K562 (cell line): ENCODE measurements around the gene HINT3. TPM values are rescaled to one million over a fixed set of nuclear protein-coding genes. Genes with fewer than 3 reads are reported as not detected.
A peak's percentile ranks its signal among the peaks of the same experiment; 100 is the strongest.

ENCODE experiments used
- ADNP ChIP-seq: fragments of 200-800 bp; sonication (Bioruptor generic); IDR thresholded peaks from 2 replicates; pipeline ENCODE4 v1.6.1; 2016; ENCODE audit warnings: missing genetic modification characterization, missing compliant biosample characterization
- AFF1 ChIP-seq, 2 experiments: fragments of 450-650 bp; IDR thresholded peaks; 2 replicates each; pipeline ENCODE4 v1.6.1; 2018; ENCODE audit warnings: mild to moderate bottlenecking in 2 of 2, low read depth in 1 of 2; ENCODE audit not compliant: partially characterized antibody in 2 of 2
- ETS2 ChIP-seq: IDR thresholded peaks from 2 replicates; pipeline ENCODE4 v1.6.1; 2016; ENCODE audit warnings: borderline replicate concordance, missing genetic modification characterization, mild to moderate bottlenecking, moderate library complexity, missing compliant biosample characterization; ENCODE audit not compliant: poor library complexity, severe bottlenecking
- FOXK2 ChIP-seq, 2 experiments: fragments of 450-650 bp; IDR thresholded peaks in 1 of 2; conservative IDR thresholded peaks in 1 of 2; 2 replicates each; pipeline ENCODE4 v1.6.1; 2016; ENCODE audit warnings: low read depth in 2 of 2, mild to moderate bottlenecking in 1 of 2
- GATAD2A ChIP-seq: fragments of 450-650 bp; IDR thresholded peaks from 2 replicates; pipeline ENCODE4 v1.6.1; 2017
- GTF2F1 ChIP-seq: IDR thresholded peaks from 2 replicates; pipeline ENCODE4 v1.6.1; 2011; ENCODE audit warnings: low read depth, low read length, improper control_type of control experiment
- HBP1 ChIP-seq: fragments of 450-650 bp; formaldehyde crosslinking; IDR thresholded peaks from 2 replicates; pipeline ENCODE4 v1.4.0; 2022; ENCODE audit warnings: missing genetic modification characterization
- IRF9 ChIP-seq: fragments of 450-650 bp; IDR thresholded peaks from 2 replicates; pipeline ENCODE4 v1.6.1; 2016; ENCODE audit warnings: missing biosample characterization, missing genetic modification characterization
- JUN ChIP-seq, 2 experiments: sonication (generic) in 1 of 2; formaldehyde crosslinking in 1 of 2; IDR thresholded peaks; 2 replicates each; pipeline versions ENCODE4 v1.6.1 to v1.8.0; 2012 to 2022; ENCODE audit warnings: borderline replicate concordance in 2 of 2, mild to moderate bottlenecking in 2 of 2, improper control_type of control experiment in 1 of 2, low read depth in 1 of 2, low read length in 1 of 2, missing genetic modification reagents in 1 of 2
- MXI1 ChIP-seq: IDR thresholded peaks from 2 replicates; pipeline ENCODE4 v1.6.1; 2011; ENCODE audit warnings: low read depth, mild to moderate bottlenecking, improper control_type of control experiment, low read length
- NCOR1 ChIP-seq: fragments of 450-650 bp; IDR thresholded peaks from 2 replicates; pipeline ENCODE4 v1.6.1; 2016; ENCODE audit warnings: mild to moderate bottlenecking, moderate library complexity
- NR1H2 ChIP-seq: sonication (generic); formaldehyde crosslinking; IDR thresholded peaks from 2 replicates; pipeline ENCODE4 v1.4.0; 2020; ENCODE audit warnings: mild to moderate bottlenecking, missing genetic modification reagents
- POLR2G ChIP-seq: fragments of 200-400 bp; formaldehyde crosslinking; IDR thresholded peaks from 2 replicates; pipeline ENCODE4 v1.6.1; 2017; ENCODE audit warnings: low read depth, mild to moderate bottlenecking, antibody characterized with exemption, low read length, moderate library complexity
- RBBP5 ChIP-seq: fragments of 200-600 bp; sonication (generic); IDR thresholded peaks from 2 replicates; pipeline ENCODE4 v1.6.1; 2012; ENCODE audit warnings: borderline replicate concordance, mild to moderate bottlenecking, low read length, control low read depth, inconsistent platforms; ENCODE audit not compliant: insufficient read depth, poor library complexity, severe bottlenecking
- RUNX1 ChIP-seq: sonication (generic); IDR thresholded peaks from 2 replicates; pipeline ENCODE4 v1.6.1; 2016; ENCODE audit warnings: antibody characterized with exemption, low read depth
- SLC30A9 ChIP-seq: fragments of 250-450 bp; sonication (Bioruptor Pico); IDR thresholded peaks from 2 replicates; pipeline ENCODE4 v1.8.0; 2022; ENCODE audit warnings: mild to moderate bottlenecking, moderate library complexity
- SMAD2 ChIP-seq: fragments of 150-350 bp; IDR thresholded peaks from 2 replicates; pipeline ENCODE4 v1.6.1; 2014; ENCODE audit warnings: low read depth, mild to moderate bottlenecking, low read length
- TAF7 ChIP-seq: fragments of 450-650 bp; IDR thresholded peaks from 2 replicates; pipeline ENCODE4 v1.6.1; 2016; ENCODE audit warnings: missing genetic modification characterization, missing compliant biosample characterization
- ZNF561 ChIP-seq: fragments of 450-650 bp; formaldehyde crosslinking; conservative IDR thresholded peaks from 2 replicates; pipeline ENCODE4 v1.4.0; 2020; ENCODE audit warnings: mild to moderate bottlenecking, moderate library complexity
- ZNF79 ChIP-seq: fragments of 250-450 bp; sonication (Bioruptor Pico); IDR thresholded peaks from 2 replicates; pipeline ENCODE4 v1.4.0; 2020; ENCODE audit warnings: low read depth, mild to moderate bottlenecking, moderate library complexity
- ZSCAN32 ChIP-seq: fragments of 450-650 bp; formaldehyde crosslinking; IDR thresholded peaks from 2 replicates; pipeline ENCODE4 v1.4.0; 2020; ENCODE audit warnings: mild to moderate bottlenecking, moderate library complexity
- polyA plus RNA-seq, 8 experiments: library from polyadenylated mRNA; depleted of rRNA in 4 of 8; stranded (reverse) in 5 of 8; unstranded in 3 of 8; fragments of >200 nt; fragmentation: Nextera tagmentation in 2 of 8; fragmentation: Illumina TruSeq in 1 of 8; extraction: Ambion mirVana in 2 of 8; extraction: Trizol in 1 of 8; gene quantifications; 2 replicates each; pipeline versions ENCODE4 v1.2.1 to v1.2.3, GENCODE V29; 2011 to 2014; ENCODE audit warnings: inconsistent platforms in 1 of 8, missing spikeins in 1 of 8
- total RNA-seq, 7 experiments: library from RNA; depleted of rRNA in 6 of 7; stranded (reverse); fragments of >200 nt in 6 of 7; fragmentation: Illumina TruSeq in 2 of 7; extraction: Trizol in 2 of 7; gene quantifications; 2 replicates each; pipeline versions ENCODE4 v1.2.1 to v1.2.3, GENCODE V29; 2011 to 2021; ENCODE audit warnings: low replicate concordance in 1 of 7

HINT3 gene
- total and polyA plus RNA-seq, 9 of the 15 experiments (the other 6 are each of a cell fraction or from before 2014, with no cell fraction given): 1.4 to 16.6 (median 10.8) TPM

GRCh38 chr6:125956506-125957390 is at the start of gene HINT3 (continued):
- TF ChIP-seq AFF1 (IDR thresholded peaks at IDR 0.05; ENCODE audit: low read depth in 1 of 2, partially characterized antibody in 2 of 2) (peak in 1 of 2 experiments; percentile 31), TAF7 (tag) (peak; percentile 37; the same call in 1 of the 2 replicates), MXI1 (no peak; the same call in 1 of the 2 replicates), GTF2F1 (0 out of 2 replicates have a peak, but pooled peaks have one; percentile 37), JUN (IDR thresholded peaks at IDR 0.05; ENCODE audit: borderline replicate concordance, low read depth, low read length) (peak; percentile 89), JUN (CRISPR knock-in tag; IDR thresholded peaks at IDR 0.05; ENCODE audit: borderline replicate concordance) (peak; percentile 84; the same call in 1 of the 2 replicates), SLC30A9 (CRISPR knock-in tag) (no peak), ZSCAN32 (CRISPR knock-in tag) (no peak), NCOR1 (peak; percentile 62), ZNF561 (CRISPR knock-in tag) (no peak), ETS2 (tag) (no peak), RUNX1 (no peak), SMAD2 (no peak), HBP1 (CRISPR knock-in tag) (no peak), NR1H2 (no peak; the same call in 1 of the 2 replicates), POLR2G (peak; percentile 93), ADNP (tag) (no peak), IRF9 (tag) (no peak), RBBP5 (peak; percentile 77), ZNF79 (CRISPR knock-in tag) (no peak; the same call in 1 of the 2 replicates), FOXK2 (conservative IDR thresholded peaks at IDR 0.05 in 1 of 2, IDR thresholded peaks at IDR 0.05 in 1 of 2; ENCODE audit: low read depth in 2 of 2) (peak; percentile 68 to 84), GATAD2A (no peak)
